Epithelial cell of esophagus (primary cell): ENCODE results near the gene ATP2B3.

Experiments used
- DNase-seq: peaks from one replicate; pipeline ENCODE4 v3.0.0; 2010; ENCODE audit warnings: low read depth
- H3K4me3 ChIP-seq: 2 replicates; pipeline ENCODE4 v1.5.1; 2011; ENCODE audit warnings: mild to moderate bottlenecking, low read length, control low read depth
- TF ChIP-seq, protein P1 (sequence below): IDR thresholded peaks from 2 replicates; pipeline ENCODE4 v1.5.1; 2011; ENCODE audit warnings: low read depth, mild to moderate bottlenecking, low read length, control low read depth, inconsistent platforms; ENCODE audit not compliant: insufficient read depth; ENCODE audit errors: missing control alignments

Gene ATP2B3

DNA sequence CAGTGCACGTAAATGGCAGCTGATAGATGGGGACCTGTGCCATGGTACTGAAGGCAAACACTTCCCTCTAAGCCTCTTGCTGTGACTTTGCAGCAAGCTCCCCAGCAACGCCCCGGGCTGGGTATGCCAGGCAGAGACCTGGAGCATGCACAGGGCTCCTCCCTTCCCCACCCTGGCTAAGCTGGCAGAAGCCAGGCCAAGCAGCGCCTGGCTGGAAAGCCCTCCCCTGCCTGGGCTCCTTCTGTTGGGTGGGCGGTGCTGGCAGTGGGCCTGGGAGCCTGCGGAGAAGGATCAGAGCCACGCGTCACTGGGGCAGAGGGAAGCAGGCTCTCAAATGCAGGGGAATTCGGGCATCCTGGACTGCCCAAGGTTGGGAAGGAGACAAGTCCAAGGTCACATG, 3.6 kb downstream of the ATP2B3 start:
- no peak overlapping the region for H3K4me3 ChIP-seq
- peak; percentile 15 for DNase-seq
- TF ChIP-seq, protein P1, sequence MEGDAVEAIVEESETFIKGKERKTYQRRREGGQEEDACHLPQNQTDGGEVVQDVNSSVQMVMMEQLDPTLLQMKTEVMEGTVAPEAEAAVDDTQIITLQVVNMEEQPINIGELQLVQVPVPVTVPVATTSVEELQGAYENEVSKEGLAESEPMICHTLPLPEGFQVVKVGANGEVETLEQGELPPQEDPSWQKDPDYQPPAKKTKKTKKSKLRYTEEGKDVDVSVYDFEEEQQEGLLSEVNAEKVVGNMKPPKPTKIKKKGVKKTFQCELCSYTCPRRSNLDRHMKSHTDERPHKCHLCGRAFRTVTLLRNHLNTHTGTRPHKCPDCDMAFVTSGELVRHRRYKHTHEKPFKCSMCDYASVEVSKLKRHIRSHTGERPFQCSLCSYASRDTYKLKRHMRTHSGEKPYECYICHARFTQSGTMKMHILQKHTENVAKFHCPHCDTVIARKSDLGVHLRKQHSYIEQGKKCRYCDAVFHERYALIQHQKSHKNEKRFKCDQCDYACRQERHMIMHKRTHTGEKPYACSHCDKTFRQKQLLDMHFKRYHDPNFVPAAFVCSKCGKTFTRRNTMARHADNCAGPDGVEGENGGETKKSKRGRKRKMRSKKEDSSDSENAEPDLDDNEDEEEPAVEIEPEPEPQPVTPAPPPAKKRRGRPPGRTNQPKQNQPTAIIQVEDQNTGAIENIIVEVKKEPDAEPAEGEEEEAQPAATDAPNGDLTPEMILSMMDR, result no peak

DNA sequence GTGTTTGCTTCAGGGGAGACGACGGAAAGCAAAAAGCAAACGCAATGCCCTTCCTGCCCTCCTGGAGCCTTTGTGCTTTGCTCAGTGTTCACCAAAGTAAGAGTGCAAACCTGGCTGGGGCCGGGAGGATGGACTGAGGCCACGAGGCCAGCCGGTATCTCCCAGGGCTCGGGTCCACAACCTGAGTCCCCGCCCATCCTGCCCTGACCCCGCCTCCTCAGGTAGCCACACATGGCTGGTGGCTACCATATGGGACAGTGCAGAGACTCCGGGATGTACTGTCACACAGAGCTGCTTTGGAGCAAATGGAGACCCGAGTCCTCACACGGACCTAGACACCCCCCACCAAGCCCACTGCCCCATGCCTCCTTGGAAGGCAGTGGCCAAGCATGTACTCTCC, 4.8 kb downstream of the ATP2B3 start:
- no peak overlapping the region for H3K4me3 ChIP-seq
- TF ChIP-seq, protein P1, result no peak
- no peak for DNase-seq

DNA sequence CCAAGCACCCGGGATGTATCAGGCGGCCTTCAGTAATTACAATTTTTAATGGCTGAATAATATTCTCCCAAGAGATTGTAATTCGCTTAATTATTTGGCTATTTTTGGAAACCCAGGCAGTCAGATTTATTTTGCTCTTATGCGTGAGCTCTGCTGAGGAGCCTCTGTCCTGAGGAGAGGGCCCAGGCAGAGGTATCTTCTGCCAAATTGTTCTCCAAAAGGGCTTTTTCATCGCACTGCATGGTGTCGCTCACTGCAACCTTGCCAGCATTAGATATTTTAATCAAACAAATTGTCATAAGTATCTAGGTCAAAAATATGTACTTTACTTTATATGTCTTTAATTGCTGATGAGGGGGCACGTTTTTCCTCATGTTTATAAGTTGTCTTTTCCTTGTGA, 5.8 kb downstream of the ATP2B3 start:
- no peak for DNase-seq
- TF ChIP-seq, protein P1, result no peak
- no peak overlapping the region for H3K4me3 ChIP-seq

DNA sequence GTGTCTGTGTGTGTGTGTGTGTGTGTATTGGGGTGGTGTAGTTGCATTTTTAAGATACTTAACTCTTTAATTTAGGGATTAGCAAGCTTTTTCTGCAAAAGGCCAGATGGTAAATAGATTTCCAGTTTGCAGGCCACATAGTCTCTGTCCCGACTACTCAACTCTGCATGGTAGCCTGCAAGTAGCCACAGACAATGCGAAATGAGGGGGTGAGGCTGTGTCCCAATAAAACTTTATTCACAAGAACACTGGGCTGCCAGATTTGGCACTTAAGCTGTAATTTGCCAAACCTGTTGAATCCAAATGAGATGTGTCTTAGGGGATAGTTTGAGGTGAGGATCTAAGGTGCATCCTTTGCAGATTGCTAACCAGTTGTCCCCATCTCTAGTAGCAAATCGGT, 6.8 kb downstream of the ATP2B3 start:
- DNase-seq, result no peak
- TF ChIP-seq, protein P1, result no peak
- no peak overlapping the region for H3K4me3 ChIP-seq

DNA sequence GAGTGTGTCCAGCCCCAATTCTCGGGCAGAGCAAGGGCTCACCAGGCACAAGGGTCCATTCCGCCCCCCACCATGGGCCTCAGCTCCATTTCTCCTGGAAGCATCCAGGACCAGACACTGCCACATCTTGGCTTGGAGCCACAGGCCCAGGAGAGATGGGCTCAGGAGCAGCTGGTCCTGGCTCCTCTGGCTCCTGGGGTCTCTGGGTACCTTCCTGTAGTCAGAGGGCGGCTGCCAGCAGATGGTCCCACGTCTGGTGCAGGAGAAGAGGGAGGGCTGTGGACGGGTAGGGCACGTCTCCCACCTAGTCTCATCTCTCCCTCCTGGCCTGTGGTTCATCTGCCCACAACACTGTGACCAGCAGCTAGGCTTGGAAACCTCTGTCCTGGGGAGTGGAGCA, 8.0 kb downstream of the ATP2B3 start:
- H3K4me3 ChIP-seq, result no peak overlapping the region
- no peak for DNase-seq
- TF ChIP-seq, protein P1, result no peak

DNA sequence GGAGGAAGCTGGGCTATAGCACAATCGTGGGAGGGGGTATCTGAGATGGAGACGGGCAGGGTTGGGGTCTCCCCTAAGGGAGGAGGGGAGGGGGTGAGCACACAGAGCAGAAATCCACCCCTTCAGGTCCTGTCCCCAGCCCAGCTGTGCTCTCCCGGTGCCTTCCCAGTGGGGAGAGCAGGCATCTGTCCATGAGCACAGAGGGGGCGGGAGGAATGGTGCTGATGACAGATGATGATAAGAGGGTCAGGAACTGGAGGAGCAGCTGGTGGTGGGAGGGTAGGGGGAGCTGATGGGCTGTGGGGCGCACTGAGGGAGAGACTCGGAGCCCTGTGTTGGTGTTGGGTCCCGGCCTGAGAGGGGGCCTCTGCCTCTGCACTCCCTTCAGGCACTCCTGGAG, 8.6 kb downstream of the ATP2B3 start:
- no peak for DNase-seq
- TF ChIP-seq, protein P1, result no peak

DNA sequence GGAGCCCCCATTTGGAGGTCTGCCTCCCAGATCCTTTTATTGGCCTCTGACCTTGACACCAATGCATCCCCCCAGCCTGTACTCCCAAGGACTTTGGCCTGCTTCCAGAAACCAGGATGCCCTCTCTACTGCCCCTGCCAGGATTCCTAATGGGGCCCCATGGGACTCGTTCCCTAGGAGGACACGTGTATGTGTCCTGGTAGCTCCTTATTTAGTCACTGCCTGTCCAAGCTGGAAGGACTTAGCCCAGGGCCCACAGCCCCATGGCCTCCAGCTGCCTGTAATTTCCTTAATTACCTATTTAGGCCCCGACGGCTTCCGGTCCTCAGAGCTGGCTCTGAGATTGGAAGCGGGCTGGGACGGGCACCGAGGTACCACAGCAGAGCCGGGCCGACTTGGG, 9.4 kb downstream of the ATP2B3 start:
- no peak overlapping the region for H3K4me3 ChIP-seq
- TF ChIP-seq, protein P1, result no peak
- DNase-seq, result no peak

More for the DNA sequence above, 8.6 kb downstream of the ATP2B3 start:
- no peak overlapping the region for H3K4me3 ChIP-seq
